ENCODE data around the gene CLSTN2. TPM values are rescaled to one million over a fixed set of nuclear protein-coding genes. Genes with fewer than 3 reads are reported as not detected.

Gene CLSTN2
- total and polyA plus RNA-seq, 2 of the 8 experiments (the other 6 are each of a cell fraction or from before 2014, with no cell fraction given): 0.39 to 0.52 TPM

DNA sequence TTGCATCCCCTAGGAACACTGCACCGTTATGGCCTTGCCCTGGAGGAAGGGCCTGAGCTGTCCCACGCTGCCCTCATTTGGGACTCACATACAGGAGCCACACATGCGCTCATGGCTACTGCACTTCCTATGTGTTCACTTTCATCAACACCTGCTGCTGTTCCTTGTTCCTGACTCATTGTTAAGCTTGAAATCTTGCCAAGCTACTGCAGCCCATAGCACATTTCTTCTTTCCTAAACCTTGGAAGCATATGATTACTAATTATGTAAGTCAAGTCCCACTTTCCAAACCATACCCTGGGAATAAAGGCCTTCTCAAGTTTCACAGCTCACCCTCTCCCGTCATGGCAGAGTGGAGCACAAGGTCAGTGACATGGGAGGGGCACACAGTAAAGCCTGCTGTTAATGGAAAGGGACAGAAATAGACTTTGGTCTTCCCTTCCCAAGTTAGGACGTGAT, 307.9 kb downstream of the CLSTN2 start (continued):
- no peak for TF ChIP-seq KDM1A (IDR thresholded peaks at IDR 0.05; ENCODE audit: borderline replicate concordance, low read length)
- no peak for TF ChIP-seq TAF1 (IDR thresholded peaks at IDR 0.05; ENCODE audit: low read depth, low read length)
- TF ChIP-seq, protein P1, sequence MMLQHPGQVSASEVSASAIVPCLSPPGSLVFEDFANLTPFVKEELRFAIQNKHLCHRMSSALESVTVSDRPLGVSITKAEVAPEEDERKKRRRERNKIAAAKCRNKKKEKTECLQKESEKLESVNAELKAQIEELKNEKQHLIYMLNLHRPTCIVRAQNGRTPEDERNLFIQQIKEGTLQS (IDR thresholded peaks at IDR 0.05; ENCODE audit: insufficient read depth, low read depth, low read length): no peak

Data from H1 (cell line).